Measurements from ENCODE around the gene SORBS1. TPM values are rescaled to one million over a fixed set of nuclear protein-coding genes. Genes with fewer than 3 reads are reported as not detected.

Gene SORBS1
- polyA plus RNA-seq, 1 donor from 2014 or later, result 39.5 TPM

DNA sequence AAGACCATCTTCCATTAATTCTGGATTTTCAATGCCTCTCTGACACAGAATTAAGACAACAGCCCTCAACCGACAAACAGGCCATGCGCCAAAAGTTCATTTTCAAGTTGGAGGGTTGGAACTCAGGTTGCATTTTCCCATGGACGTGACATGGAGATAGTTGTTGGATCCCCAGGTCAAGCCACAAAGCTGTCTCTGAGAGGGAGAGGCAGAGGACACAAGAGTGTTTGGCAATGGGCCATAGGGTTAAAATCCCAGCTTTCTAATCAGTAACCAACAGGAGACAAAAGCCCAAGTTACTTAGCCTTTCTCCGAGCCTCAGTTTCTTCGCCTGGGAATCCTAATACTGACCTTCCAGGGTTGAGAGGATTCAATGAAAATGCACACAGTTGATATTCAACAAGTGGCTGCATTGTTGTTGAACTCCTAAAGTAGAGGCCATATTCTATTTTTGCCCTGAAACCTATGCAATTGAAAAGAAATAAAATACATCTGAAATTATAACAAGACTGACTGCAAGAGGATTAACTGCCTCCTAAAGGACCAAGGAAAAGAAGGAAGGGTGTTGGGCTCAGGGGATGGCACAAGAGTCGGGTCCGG, 44.3 kb downstream of the SORBS1 start:
- TF ChIP-seq REST (IDR thresholded peaks at IDR 0.05; ENCODE audit: borderline replicate concordance) (no peak), RAD21 (conservative IDR thresholded peaks at IDR 0.05) (no peak), EP300 (conservative IDR thresholded peaks at IDR 0.05; ENCODE audit: poor library complexity, severe bottlenecking) (no peak), MXI1 (conservative IDR thresholded peaks at IDR 0.05; ENCODE audit: poor library complexity, severe bottlenecking) (no peak)
- Histone ChIP-seq H3K9ac (ENCODE audit: low read length) (no peak overlapping the region), H3K9me3 (ENCODE audit: low read length) (no peaks in the 10 kb centered on the region), H3K9me2 (ENCODE audit: insufficient read depth, low read length) (no peaks in the 10 kb centered on the region), H2AFZ (ENCODE audit: low read depth, low read length) (no peak overlapping the region), H3F3A (ENCODE audit: insufficient read depth, low read length, poor library complexity, severe bottlenecking) (no peaks in the 10 kb centered on the region), H3K36me3 (ENCODE audit: insufficient read depth, low read length) (no peaks in the 10 kb centered on the region), H3K4me2 (ENCODE audit: low read length) (no peak overlapping the region), H3K4me3 (ENCODE audit: low read length) (no peak overlapping the region), H4K20me1 (ENCODE audit: insufficient read depth) (no peaks in the 10 kb centered on the region), H3K27me3 (ENCODE audit: insufficient read depth, low read depth, low read length) (no peaks in the 10 kb centered on the region), H3K79me2 (replicated peaks; ENCODE audit: insufficient read depth, low read length) (no peaks in the 10 kb centered on the region), H3K27ac (ENCODE audit: low read length) (no peak overlapping the region)

GRCh38 chr10:95513941-95514392, 47.2 kb downstream of the SORBS1 start:
- H3K9me3 ChIP-seq (ENCODE audit: low read length), result no peaks in the 10 kb centered on the region
- H3K79me2 ChIP-seq (replicated peaks; ENCODE audit: insufficient read depth, low read length), result no peaks in the 10 kb centered on the region
- no peak overlapping the region for H2AFZ ChIP-seq (ENCODE audit: low read depth, low read length)
- H3K9ac ChIP-seq (ENCODE audit: low read length), result no peak overlapping the region
- no peak overlapping the region for H3K4me3 ChIP-seq (ENCODE audit: low read length)
- H3K27ac ChIP-seq (ENCODE audit: low read length), result no peak overlapping the region
- no peaks in the 10 kb centered on the region for H3K36me3 ChIP-seq (ENCODE audit: insufficient read depth, low read length)
- no peaks in the 10 kb centered on the region for H3K9me2 ChIP-seq (ENCODE audit: insufficient read depth, low read length)
- no peak for TF ChIP-seq RAD21 (conservative IDR thresholded peaks at IDR 0.05)
- TF ChIP-seq SMC3 (conservative IDR thresholded peaks at IDR 0.05; ENCODE audit: poor library complexity), result no peak
- no peak for TF ChIP-seq MXI1 (conservative IDR thresholded peaks at IDR 0.05; ENCODE audit: poor library complexity, severe bottlenecking)
- TF ChIP-seq EZH2 (IDR thresholded peaks at IDR 0.05; ENCODE audit: borderline replicate concordance, insufficient read depth, low read length, poor library complexity, severe bottlenecking), result no peak
- TF ChIP-seq, protein P1, sequence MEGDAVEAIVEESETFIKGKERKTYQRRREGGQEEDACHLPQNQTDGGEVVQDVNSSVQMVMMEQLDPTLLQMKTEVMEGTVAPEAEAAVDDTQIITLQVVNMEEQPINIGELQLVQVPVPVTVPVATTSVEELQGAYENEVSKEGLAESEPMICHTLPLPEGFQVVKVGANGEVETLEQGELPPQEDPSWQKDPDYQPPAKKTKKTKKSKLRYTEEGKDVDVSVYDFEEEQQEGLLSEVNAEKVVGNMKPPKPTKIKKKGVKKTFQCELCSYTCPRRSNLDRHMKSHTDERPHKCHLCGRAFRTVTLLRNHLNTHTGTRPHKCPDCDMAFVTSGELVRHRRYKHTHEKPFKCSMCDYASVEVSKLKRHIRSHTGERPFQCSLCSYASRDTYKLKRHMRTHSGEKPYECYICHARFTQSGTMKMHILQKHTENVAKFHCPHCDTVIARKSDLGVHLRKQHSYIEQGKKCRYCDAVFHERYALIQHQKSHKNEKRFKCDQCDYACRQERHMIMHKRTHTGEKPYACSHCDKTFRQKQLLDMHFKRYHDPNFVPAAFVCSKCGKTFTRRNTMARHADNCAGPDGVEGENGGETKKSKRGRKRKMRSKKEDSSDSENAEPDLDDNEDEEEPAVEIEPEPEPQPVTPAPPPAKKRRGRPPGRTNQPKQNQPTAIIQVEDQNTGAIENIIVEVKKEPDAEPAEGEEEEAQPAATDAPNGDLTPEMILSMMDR (IDR thresholded peaks at IDR 0.05; ENCODE audit: poor library complexity, severe bottlenecking), result no peak
- no peak for TF ChIP-seq REST (IDR thresholded peaks at IDR 0.05; ENCODE audit: borderline replicate concordance)
- TF ChIP-seq TAF1 (IDR thresholded peaks at IDR 0.05; ENCODE audit: low read depth), result no peak
- H3F3A ChIP-seq (ENCODE audit: insufficient read depth, low read length, poor library complexity, severe bottlenecking), result no peaks in the 10 kb centered on the region
- H3K27me3 ChIP-seq (ENCODE audit: insufficient read depth, low read depth, low read length), result no peaks in the 10 kb centered on the region
- no peaks in the 10 kb centered on the region for H4K20me1 ChIP-seq (ENCODE audit: insufficient read depth)
- H3K4me2 ChIP-seq (ENCODE audit: low read length), result no peak overlapping the region

Measured in neural cell (in vitro differentiated cells).